GDM1 (cell line): ENCODE data around the gene CNPY1.

Experiments
- DNase-seq: peaks from one replicate; lab custom pipeline; 2025; lab: John Stamatoyannopoulos, UW

Gene CNPY1

DNA sequence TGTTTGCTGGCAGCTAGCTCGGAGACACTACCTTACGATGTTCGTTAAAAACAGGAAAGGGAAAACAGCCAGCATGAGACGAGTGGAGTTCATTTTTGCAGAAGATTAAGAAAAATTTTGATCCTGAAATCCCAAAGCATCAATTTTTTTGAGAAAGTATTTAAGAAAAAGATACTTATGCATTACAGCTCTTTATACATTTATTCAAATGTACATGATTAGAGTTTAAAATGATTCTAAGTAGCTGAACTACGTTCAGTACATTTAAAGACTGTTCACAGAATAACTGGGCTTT is 34.7 kb downstream of the CNPY1 start:
- DNase-seq = no peak

DNA sequence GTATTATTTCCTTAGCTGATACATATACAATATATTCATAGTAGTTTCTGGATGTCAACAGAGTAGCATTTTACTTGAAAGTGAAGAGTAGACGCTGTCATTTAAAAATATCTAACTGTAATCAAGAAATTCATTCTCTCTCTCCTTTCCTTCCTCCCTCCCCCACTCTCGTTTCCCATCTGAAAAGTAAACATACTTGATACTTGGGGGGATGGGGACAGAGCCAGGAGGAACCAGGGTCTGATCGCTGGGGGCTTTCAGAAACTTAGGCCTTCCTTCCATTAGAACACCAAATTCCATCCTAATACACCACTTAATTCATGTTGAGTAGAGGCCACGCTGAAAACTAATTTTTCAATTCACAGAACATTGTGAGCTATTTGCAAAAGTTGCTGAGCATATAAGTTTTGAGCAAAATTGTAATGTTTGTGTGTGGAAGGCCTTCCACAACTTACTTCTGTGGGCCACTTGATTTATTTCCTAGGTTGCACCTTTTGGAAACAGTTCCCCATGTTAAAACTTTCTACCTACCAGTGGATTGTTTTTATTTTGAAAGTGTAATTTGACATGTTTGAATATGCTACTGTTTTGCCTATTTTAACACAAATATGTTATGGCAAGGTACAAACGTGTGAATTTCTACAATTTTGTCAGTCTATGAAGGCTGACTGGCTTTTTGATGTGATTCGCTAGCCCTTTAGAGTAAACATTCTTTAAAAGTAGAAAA is 35.2 kb downstream of the CNPY1 start:
- no peak for DNase-seq

DNA sequence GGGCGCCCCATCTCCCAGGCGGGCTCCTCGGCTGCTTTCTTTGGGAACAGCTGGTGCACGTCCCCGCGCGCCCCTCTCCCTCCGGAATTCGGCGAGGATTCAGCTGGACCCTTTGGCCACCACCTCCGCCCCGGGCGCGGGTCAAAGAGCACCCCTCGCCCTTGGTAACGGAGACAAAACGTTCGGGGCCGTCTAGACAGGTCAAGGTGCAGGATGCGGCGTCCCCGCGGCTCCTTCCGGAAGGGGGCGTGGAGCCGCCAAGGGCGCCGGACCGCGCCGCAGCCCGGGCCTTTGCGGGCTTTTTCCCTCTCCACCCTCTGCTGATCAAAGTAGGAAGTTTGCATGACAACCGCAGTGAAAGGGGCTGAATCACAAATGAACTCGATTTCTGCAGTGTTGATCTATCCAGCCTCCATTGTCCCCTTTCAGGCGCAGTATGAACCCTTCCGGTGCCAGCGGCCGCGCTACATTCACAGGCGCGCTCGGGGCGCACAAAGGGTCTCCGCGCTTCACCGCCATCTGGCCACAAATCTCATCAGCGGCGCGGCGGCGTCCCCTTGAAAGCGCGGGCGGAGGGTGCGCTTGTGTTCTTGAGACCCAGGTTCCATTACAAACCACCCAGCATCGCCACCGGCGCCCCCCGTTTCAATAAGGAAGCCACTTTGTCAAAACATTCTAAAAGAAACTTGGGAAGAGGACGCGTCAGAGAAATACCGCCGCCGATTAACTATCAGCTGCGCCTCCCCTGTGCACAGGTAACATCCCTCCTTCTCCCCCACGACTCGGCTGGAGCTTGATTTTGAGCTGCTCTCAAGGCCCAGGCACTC is 36.4 kb downstream of the CNPY1 start:
- no peak for DNase-seq

DNA sequence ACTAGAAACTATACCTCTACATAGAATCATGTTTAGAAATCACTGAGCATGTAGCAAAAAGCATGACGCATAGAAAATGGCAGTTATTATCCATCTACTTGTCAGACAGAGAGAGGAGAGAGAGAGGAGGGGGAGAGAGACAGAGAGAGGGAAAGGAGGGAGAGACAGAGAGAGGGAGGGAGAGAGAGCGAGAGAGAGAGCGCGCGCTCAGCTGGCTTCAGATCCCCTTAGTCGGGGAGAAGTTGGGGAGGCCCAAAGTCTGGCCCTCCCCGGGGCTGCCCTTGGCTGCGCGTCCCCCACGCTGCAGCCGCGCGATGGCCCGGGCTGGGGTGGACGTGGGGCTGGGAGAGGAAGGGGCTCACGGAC is 37.0 kb downstream of the CNPY1 start:
- DNase-seq = no peak

DNA sequence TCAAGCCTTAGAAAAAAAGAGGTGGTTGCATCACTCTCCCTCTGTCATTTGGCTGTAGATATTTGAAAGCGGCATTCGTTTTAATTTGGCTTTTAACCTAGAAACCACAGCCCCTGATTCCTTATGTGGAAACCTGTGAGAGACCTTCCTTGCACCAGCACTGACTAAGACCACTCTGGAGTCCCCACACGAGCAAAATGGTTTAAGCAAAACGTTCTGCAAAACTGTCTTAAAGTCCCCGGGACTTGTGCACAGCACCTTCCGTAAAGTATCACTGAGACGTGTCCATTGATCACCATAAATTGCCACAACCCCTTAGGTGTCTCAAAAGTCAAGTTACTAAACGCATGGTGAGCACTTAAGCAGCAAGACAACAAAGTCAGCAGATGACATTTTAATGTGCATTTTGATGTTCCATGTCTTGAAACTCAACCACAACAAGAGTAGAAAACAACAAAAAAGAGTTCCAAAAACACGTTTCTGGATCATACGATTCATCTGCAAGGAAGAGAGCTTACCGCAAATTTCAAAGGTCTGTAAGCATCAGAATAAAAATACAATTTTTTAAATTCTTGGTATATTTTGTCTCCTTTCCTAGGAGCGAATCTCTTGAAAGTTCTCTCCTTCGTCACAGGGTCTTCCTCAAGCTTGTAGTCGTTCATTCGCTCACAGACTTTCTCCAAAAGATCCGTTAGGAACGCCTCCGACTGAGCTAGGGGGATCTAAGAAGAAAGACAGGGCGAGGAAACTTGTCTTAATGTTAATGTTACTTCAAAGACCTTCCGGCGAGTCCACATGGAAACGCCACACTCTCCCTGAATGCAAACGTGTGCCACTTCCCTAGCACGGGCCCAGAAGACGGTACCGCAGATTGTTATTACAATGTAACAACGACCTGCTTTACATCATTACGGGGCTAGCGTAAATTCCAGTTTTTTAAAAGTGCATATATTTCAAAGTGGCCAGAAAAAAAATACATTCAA is 37.7 kb downstream of the CNPY1 start:
- no peak for DNase-seq

DNA sequence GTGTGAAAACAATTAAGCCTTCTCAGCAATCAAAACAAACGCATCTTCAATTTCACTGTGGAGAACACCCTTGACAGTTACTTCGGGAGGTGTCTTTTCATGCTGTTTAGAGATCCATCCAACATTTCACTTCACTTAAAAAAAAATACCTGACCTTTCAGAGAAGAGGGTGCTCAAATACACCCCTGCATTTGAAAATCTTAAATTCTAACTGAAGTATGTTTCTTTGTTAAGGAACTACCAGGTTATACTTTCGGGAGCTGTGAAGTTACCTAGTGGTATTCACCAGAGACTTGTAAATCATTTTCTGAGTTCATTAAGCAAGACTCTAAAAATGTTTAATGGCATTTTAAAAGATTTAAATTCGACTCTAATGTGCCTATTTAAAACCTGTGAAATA is 38.8 kb downstream of the CNPY1 start:
- DNase-seq = no peak

DNA sequence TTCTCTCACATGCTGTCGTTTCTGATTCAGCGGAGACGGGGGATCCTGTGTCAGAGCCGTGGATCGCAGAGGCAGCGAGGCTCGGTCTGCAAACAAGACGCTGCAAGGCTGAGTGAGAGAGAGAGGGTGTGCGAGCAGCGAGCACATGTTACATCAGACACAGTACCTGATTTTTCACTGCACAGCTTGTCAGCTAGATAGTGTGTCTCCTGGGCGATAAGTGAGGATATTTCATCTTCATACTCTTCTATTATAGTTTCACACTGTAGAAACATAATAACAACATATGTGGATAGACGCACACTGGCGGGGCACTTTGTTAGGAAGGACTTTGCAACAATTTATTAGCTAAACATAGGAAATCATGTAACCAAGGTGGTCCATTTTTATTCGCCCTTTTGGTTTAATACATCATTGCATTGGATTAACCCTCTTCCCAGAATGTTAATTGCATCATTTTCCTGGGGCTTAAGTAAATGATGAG is 39.5 kb downstream of the CNPY1 start:
- no peak for DNase-seq

DNA sequence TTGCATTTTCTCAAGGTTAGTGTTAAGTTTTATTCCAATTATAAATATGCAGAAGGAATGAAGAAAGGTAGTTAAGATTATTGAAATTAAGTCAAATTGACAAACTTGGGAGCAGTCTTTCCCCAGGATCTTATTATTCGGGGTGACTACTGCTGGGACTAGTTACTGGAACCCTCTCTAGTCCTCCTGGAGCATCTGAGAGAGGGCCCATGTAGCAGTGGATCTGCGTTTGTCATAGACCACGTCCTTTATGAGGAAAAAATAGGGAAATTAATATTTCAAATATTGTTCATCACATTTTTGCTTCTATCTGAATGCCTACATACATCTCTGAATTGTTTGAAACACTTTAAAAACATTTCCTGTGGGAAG is 41.0 kb downstream of the CNPY1 start:
- DNase-seq = no peak

DNA sequence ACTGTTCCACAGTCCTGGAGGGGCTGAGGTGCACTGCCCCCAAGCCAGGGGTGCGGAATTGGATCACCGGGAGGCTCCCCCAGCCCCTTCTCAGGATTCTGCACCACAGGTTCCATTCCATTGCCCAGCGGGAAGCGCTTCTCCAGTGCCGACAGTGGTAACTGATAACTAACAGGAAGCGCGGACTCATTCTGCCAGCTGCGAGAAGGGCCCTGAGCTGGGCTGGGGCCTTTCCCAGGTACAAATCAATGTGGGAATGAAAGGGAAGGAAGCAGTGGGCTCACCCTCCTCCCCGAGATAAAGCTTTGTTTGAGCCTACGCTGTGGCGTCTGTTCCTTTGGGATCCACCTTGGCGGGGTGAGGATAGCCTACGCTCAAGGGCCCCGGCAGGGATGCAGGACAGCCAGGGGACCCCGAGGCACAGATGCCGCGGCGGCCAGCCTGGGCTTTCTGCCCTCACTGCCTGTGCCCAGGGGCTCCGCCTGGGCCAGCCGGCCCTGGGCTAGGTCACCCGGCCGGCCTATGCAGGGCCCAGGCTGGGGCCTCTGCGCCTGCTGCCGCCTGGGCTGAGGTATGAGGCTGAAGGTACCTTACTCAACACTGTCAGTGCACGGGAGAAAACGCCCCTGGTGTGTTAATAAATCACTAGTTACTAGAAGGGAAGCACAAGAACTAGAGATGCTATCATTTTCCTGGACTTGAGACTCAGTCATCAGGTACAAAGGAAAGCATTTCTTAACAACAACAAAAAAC is 49.0 kb downstream of the CNPY1 start:
- no peak for DNase-seq

DNA sequence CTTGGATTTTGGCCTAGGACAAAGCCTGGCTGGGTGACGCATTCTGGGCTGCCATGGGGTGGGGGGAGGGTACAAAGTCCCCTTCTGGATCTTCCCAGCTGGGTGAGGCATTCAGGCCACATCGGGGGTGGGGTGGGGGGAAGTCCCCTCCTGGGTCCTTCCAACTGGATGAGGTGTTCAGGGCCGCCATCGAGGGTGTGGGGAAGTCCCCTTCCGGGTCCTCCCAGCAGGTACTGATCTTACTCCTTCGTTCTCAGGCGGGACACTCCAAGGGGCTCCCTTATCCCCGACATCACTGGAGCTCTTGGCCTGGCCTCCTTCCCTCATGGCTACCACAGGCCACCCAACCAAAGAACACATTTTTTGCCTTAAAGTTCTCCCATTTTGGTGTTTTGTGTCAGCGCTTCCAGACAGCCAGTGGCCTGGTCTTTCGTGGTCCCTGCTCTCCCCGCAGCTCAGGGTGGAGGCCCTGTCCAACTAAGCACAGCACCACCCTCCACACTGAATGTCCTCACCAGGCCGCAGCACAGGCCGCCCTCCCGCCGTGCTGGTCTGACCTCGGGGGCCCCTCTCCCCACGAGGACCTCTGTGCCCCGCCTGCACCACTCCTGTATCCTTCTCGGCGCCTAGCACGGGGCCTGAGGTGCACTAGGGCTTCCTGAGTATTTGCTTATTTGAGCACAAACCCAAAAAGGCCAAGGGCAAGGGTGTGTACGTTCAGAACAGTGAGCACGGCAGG is 49.9 kb downstream of the CNPY1 start:
- DNase-seq = no peak

DNA sequence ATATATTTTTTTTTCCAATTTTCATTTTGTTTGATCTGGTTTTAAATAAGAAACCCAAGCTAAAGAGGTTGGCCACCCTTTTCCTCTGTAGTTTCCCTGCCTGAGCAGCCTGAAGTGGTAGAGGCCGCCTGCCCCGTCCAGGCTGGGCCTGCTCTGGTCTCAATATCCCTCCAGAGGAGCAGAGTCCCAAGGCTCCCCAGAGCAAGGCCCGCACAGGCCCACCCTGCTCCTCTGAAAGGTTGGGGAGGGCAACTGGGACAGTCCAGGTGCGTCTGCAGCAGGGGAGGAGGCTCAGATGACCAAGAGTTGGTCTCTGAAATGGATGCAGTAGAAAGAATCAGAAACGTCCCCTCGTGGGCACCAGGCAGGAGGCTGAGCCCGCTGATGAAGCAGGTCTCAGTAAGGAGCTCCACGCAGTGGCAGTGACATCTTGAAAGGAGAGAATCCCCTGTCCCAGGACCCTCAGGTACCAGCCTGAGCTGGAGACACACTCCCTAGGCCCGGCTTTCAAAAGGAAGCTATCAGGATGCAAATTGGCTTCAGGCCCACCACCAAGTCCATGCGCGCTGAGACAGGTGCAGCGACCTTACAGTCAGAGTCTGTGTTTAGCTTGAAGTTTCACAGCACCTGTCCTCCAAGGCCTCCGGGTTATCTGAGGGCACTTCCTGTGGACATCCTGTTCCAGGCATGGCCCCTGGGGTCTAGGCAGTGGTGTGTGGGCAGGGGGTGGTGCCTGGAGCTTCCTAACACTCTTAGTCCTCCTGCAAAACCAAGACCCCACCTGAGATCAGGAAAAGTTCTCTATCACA is 50.7 kb downstream of the CNPY1 start:
- no peak for DNase-seq

DNA sequence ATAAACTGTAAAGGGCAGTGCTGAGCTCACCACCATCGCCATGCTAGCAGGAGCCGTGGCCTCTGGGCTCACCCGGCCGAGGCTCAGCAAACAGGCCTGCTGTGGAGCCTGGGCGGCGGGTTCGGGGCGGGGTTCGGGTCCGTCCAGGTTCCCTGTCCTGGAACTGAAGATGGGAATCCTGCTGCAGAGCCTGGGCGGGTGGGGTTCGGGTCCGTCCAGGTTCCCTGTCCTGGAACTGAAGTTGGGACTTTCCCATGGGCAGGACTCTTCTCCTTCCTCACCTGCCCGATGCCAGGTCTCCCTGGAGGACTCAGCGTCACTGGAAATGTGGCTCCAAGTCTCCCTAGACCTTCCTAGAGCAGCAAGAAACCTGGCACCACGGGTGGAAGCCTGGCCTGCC is 51.8 kb downstream of the CNPY1 start:
- DNase-seq = no peak

DNA sequence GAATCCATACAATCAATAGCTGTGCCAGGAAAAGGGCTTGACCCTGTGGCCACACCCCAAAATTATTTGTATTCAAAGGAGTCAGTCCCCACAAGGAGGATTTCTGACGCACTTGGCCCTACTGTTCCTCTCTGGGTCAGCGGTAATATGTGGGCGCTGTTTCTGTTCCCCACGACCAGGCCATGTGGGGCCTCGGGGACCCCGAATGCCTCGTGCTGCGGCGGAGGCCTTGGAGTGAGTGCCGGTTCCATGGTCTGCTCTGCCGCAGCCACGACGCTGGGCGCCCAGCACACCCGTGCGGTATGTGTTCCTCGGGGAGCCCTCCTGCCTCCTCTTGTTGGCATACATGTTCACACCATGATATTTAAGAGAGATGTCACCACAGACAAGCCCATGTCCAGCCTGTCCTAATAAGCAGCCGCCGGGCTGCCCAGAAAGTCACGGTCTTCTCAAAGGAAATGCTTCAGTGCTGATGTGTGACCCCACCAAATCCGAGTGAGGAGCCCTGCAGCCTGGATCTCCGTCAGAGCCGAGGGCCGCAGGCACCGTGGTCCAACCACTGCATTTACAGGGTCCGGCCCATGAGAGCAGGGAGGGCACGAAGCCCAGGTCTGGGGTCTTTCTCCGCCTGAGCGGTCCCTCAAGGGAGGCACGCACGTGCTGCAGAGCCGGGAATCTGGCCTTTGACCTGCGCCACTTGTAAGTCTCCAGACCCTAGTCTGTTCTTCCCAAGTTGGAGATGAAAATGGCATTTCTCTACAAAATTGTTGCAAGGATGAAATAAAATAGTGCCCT is 52.4 kb downstream of the CNPY1 start:
- DNase-seq = no peak

DNA sequence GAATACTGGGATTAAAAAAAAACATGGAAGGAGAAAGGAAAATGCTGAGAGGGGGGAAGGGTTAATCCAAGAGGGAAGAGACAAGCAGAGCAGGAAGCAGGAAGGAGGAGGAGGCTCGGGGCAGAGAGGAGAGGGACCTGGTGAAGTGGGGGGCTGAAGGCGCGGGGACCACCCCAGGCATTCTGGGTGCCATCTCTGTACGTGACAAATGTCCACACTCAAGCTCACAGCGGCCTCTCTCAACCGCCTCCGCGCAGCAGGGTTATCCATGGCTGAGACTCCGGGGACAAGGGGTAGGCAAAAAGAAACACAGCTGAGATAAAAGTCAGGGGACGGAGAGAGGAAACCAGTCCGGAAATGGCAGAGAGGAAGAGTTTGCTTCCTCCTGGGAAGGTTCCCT is 54.5 kb downstream of the CNPY1 start:
- DNase-seq = no peak

DNA sequence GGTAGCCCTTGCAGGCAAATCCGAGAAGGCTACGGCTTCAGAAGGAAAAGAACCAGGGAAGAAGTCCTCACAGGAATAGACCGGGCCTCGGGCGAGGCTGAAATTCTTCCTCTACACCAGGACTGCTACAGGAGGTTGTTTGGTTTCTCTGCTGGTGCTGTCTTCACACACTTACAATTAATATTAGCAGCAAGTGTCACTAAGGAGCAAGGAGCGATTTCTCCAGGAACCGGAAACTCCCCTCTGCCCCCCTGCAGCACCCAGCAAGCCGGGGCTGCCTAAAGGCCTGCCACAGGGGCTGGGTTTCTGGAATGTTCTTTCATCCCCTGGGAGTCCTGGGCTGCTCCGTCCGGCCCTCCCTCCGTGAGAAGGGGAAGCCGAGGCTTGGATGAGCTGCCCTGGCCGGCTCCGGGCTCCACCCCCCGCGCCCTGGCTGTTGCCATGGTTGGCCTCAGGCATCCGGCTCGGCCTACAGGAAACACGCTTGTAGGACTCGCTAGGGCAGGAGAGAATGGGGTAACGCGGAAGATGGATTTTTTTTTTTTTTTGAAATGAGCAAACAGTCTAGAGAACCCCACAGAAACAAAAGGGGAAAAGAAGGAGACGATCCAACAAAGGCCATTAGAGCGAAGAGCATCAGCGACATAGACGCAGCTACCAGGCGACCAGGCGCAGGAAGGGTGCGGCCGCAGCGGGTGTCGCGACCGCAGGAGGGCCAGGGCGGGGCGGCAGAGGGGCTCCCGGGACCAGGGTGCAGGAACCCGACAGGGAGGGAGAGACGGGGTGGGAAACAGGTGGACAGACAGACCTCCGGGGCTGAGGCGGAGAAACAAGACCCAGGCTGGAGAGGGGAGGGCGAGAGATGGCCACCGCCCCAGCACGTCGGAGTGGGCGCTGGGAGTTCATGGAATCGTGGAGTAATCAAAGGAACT is 55.4 kb downstream of the CNPY1 start:
- DNase-seq = no peak

DNA sequence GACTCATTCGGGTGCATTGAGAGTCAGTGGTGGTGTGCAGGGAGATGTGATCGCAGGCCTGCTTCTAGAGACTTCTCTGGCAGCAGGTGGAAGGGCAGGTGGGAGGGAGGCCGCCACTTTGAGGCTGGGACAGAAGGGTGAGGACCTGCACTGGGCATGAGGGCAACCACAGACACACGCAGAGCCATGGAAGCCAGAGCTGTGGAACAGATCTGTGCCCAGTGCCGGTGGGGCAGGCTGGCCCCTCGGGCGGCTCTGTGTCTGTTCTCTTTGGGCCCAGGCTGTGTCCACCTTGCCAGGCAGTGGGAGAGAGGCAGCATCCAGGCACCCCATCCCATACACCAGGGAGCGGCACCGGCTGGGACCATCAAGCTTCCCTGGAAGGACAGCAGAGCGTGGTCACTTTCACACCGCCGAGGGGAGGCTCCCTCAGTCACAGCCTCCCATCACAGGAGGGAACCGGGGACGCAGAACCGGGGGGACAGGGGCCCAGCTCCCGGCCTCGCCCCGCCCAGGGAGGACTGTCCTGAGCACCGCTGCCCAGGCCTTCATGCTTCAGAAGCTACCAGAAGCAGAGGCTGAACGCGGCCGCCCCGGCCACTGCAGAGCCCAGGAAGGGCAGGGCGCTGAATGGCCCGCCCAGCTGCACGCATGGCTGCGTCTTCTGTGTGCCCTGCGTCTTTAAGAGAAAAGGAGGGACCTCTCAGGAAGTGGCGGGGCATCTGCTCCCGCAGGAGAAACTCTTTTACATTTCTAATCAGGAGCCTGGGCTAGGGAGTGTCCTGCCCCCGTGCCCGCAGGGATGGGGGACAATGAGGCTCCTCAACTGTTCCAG is 56.3 kb downstream of the CNPY1 start:
- no peak for DNase-seq

DNA sequence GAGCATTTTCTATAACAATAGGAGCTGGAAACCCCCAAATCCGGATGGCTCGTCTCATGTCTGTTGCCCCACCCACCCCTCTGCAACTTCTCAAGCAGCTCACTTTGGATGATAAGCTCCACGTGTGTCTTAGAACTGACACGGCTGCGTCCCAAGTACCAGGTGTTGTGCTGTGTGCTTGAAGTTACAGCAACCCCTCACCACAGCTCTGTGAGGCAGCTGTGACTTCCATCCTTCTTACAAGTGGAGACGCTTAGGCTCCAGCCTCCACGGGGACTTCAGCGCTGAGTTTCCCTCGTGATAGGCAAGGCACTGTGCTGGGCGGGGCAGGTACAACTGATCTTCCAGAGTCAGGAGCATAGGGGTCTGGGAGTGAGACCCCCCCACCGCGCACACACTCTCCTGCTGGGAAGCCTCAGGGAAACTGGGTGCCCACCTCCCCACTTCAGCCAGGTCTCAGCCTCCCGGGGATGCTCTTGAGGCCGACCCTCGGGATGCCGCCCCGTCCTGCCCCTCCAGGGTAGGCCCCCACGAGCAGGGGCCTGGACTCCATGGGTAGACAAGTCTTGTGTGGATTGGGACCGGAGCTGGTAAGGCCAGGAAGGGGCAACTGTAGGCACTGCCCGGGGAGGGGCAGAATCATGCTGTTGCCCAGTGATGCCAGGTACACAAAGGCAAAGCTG is 57.1 kb downstream of the CNPY1 start:
- no peak for DNase-seq
